NB4 (cell line): ENCODE measurements around the gene USH2A.

Source experiments
- DNase-seq: peaks from one replicate; pipeline ENCODE4 v3.0.0; 2010; ENCODE audit warnings: low read depth
- H3K4me3 ChIP-seq: one replicate; pipeline ENCODE4 v1.5.1; 2011; ENCODE audit warnings: mild to moderate bottlenecking, low read depth, low read length, moderate library complexity
- MYC ChIP-seq: IDR thresholded peaks from 2 replicates; pipeline ENCODE4 v1.6.1; 2011; ENCODE audit warnings: low read depth, low read length
- POLR2A ChIP-seq: IDR thresholded peaks from 2 replicates; pipeline ENCODE4 v1.6.1; 2011; ENCODE audit warnings: mild to moderate bottlenecking; ENCODE audit not compliant: insufficient read length; ENCODE audit errors: extremely low read depth
- TF ChIP-seq, protein P1 (sequence below): IDR thresholded peaks from one replicate; pipeline ENCODE4 v1.5.1; 2012; ENCODE audit warnings: low read depth, low read length
- TF ChIP-seq, protein P2 (sequence below): IDR thresholded peaks from 2 replicates; pipeline ENCODE4 v1.6.1; 2011; ENCODE audit warnings: low read depth, low read length

USH2A gene

DNA sequence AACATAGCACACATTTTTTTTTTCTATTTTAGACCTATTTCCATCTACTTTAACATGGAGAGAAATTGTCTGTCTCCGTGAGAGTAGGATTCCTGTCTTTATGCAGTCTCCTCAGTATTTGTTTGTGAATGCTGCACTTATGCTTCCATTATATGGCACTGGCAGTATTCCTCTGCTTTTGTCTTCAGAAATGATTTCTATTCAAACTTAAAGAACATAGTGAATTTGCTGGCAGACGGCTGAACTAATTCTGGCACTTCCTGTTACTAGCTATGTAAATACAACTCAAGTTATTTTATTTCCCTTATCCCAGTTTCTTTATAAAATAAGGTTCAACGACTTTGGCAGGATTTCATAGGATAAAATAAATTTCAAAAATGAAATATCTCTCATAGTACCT lies 810.9 kb downstream of the USH2A start:
- TF ChIP-seq, protein P1, sequence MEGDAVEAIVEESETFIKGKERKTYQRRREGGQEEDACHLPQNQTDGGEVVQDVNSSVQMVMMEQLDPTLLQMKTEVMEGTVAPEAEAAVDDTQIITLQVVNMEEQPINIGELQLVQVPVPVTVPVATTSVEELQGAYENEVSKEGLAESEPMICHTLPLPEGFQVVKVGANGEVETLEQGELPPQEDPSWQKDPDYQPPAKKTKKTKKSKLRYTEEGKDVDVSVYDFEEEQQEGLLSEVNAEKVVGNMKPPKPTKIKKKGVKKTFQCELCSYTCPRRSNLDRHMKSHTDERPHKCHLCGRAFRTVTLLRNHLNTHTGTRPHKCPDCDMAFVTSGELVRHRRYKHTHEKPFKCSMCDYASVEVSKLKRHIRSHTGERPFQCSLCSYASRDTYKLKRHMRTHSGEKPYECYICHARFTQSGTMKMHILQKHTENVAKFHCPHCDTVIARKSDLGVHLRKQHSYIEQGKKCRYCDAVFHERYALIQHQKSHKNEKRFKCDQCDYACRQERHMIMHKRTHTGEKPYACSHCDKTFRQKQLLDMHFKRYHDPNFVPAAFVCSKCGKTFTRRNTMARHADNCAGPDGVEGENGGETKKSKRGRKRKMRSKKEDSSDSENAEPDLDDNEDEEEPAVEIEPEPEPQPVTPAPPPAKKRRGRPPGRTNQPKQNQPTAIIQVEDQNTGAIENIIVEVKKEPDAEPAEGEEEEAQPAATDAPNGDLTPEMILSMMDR, result no peak
- TF ChIP-seq, protein P2, sequence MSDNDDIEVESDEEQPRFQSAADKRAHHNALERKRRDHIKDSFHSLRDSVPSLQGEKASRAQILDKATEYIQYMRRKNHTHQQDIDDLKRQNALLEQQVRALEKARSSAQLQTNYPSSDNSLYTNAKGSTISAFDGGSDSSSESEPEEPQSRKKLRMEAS, result no peak
- TF ChIP-seq MYC (no peak), POLR2A (no peak)
- no peak for DNase-seq

GRCh38 chr1:215608646-215609045 lies 814.6 kb downstream of the USH2A start:
- TF ChIP-seq, protein P2, result no peak
- DNase-seq, result no peak
- no peak overlapping the region for H3K4me3 ChIP-seq

More for the DNA sequence above, 810.9 kb downstream of the USH2A start:
- H3K4me3 ChIP-seq, result no peak overlapping the region

- no peak overlapping the region for H3K4me3 ChIP-seq
- DNase-seq, result no peak
- TF ChIP-seq MYC (no peak), POLR2A (no peak)
- TF ChIP-seq, protein P1, result no peak
- TF ChIP-seq, protein P2, result no peak
Observed at GRCh38 chr1:215607412-215607811, 815.8 kb downstream of the USH2A start.

GRCh38 chr1:215606564-215607168 lies 816.6 kb downstream of the USH2A start:
- TF ChIP-seq POLR2A, result no peak
- no peak for TF ChIP-seq MYC
- TF ChIP-seq, protein P2, result no peak
- TF ChIP-seq, protein P1, result no peak
- H3K4me3 ChIP-seq, result no peak overlapping the region
- peak; percentile 8 for DNase-seq

DNA sequence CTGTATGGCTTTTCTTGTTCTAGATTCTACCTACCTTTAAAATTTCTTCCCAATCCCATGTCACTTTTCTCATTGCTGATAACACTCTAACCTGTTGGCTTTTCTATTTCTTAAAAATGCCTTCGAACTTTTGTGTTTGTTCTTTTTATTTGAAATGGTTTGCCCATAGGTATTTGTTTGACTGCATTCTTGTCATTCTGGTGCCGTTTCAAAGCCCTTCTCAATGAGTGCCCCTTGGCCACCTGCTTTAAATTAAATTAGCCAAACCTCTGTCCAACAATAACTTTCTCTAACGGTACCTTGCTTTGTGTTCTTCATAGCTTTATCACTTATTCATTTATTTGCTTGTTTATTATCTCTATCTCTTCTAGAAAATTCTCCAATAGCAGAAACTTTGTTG lies 817.2 kb downstream of the USH2A start:
- no peak for DNase-seq
- H3K4me3 ChIP-seq, result no peak overlapping the region
- TF ChIP-seq MYC (no peak), POLR2A (no peak)
- TF ChIP-seq, protein P2, result no peak
- TF ChIP-seq, protein P1, result no peak

GRCh38 chr1:215605011-215605621 lies 818.1 kb downstream of the USH2A start:
- TF ChIP-seq, protein P1, result no peak
- TF ChIP-seq, protein P2, result no peak
- TF ChIP-seq POLR2A (no peak), MYC (no peak)
- no peak for DNase-seq

More at GRCh38 chr1:215605011-215605621, 818.1 kb downstream of the USH2A start:
- no peak overlapping the region for H3K4me3 ChIP-seq
